ENCODE measurements around the gene DDX27. TPM values are rescaled to one million over a fixed set of nuclear protein-coding genes. Genes with fewer than 3 reads are reported as not detected.
A peak's percentile ranks its signal among the peaks of the same experiment; 100 is the strongest.

DDX27 gene
- total RNA-seq, 1 donor from 2014 or later, result 37.9 TPM

DNA sequence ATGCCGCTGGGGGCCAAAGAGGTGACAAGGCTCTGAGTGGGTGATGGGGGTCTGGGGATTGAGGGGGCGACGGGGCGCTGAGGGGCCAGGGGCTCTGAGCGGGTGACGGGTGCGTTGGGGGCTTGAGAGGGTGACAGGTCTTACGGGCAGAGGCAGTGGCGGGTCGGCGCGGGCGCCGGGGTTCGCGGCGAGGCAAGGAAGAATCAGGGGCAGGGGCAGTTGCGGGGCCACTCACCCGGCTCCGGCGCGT, 58.5 kb downstream of the DDX27 start:
- no peak for DNase-seq (ENCODE audit: low spot score in 2 of 2, unreplicated experiment in 2 of 2)
- H3K27ac Mint-ChIP-seq, result peak overlapping the region; percentile 82
- peak overlapping the region; percentile 95 for H3K4me3 Mint-ChIP-seq
- TF ChIP-seq, protein P1, sequence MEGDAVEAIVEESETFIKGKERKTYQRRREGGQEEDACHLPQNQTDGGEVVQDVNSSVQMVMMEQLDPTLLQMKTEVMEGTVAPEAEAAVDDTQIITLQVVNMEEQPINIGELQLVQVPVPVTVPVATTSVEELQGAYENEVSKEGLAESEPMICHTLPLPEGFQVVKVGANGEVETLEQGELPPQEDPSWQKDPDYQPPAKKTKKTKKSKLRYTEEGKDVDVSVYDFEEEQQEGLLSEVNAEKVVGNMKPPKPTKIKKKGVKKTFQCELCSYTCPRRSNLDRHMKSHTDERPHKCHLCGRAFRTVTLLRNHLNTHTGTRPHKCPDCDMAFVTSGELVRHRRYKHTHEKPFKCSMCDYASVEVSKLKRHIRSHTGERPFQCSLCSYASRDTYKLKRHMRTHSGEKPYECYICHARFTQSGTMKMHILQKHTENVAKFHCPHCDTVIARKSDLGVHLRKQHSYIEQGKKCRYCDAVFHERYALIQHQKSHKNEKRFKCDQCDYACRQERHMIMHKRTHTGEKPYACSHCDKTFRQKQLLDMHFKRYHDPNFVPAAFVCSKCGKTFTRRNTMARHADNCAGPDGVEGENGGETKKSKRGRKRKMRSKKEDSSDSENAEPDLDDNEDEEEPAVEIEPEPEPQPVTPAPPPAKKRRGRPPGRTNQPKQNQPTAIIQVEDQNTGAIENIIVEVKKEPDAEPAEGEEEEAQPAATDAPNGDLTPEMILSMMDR (IDR thresholded peaks at IDR 0.05; ENCODE audit: unreplicated experiment), result no peak
- peaks cover 20% of the 10 kb centered on the region for H3K9me3 Mint-ChIP-seq
- H3K36me3 Mint-ChIP-seq, result peaks cover 47% of the 10 kb centered on the region
- H3K27me3 Mint-ChIP-seq (ENCODE audit: low read depth), result no peaks in the 10 kb centered on the region
- peaks cover 56% of the 10 kb centered on the region for H3K4me1 Mint-ChIP-seq

DNA sequence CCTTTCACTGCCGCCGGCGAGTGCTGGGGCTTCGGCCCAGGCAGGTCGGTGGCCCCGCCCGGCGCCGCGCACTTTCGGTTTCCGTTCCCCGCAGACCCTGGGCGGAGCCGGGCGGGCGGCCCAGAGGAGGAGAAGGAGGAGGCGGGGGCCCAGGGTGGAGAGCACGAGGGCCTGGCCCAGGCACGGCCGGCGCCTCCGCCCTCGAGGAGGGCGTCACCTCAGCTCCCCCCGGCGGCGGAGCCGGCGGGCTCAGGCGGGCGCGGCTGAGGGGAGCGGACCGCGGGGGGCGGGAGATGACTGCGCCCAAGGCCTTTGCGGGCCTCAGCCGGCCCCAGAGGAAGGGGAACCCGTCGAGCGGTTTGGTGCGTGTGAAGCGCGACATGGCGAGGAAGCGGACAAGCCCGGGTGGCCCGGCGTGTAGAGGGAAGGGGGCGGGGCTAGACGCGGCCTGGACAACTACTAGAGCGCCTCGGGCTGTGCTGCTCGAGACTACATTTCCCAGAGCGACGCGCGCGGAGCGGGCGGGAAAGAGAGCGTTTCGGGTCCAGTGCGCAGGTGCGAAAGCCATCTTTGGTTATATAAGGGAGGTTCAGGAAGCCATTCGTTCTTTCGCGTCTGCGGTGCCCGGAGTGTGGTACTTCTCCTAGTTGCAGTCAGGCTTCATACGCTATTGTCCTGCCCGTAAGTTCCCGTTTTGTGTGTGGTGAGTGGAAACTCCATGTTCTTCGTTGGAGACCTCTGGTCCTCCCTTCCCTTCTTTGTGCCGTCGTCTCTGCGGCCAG, 59.0 kb downstream of the DDX27 start, which contains the start of gene ZNFX1:
Gene ZNFX1 (minus strand): TSS at position 22 of the 782 bp plus-strand sequence. CDS start 2,218 bp downstream, outside the sequence.
- DNase-seq (ENCODE audit: low spot score in 2 of 2, unreplicated experiment in 2 of 2), result peak; percentile 96 to 98
- Mint-ChIP-seq H3K4me3 (peak within 1 kb of the TSS; percentile 95), H3K27me3 (ENCODE audit: low read depth) (no peaks in the 10 kb centered on the region), H3K27ac (peak within 1 kb of the TSS; percentile 98), H3K36me3 (peaks cover 51% of the 10 kb centered on the region), H3K4me1 (peaks cover 61% of the 10 kb centered on the region), H3K9me3 (peaks cover 25% of the 10 kb centered on the region)
- TF ChIP-seq, protein P1 (IDR thresholded peaks at IDR 0.05; ENCODE audit: unreplicated experiment), result no peak

DNA sequence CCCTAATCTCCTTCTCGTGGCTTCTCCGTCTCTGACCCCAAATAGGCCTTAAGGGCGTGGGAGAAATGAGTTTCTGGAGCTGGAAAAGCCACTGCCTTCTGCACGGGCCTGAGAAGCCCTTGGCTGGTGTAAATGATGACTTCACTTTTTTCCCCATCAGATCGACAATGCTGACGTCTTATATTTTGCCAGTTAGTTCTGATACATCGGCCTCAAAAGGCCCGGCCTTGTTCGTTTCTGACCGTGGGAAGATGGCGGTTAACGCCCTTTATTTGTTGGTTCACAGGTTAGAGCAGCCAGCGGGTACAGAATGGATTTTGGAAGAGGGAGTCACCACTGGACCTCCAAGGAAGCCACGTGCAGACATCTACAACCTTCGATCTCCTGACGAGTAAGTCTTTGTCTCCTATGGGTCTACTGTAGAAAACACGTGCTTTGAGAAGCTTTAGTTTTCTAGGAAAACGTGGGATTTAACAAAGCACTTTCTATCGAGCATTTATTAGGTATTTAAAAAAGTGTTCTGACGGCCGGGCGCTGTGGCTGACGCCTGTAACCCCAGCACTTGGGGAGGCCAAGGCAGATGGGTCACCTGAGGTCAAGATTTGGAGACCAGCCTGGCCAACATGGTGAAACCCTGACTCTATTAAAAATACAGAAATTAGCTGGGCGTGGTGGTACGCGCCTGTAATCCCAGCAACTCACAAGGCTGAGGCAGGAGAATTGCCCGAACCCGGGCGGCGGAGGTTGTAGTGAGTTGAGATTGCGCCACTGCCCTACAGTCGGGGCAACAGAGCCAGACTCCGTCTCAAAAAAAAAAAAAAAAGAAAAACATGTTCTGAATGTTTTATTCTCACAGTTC, 59.8 kb downstream of the DDX27 start:
- peaks cover 33% of the 10 kb centered on the region for H3K9me3 Mint-ChIP-seq
- no peak for DNase-seq (ENCODE audit: low spot score in 2 of 2, unreplicated experiment in 2 of 2)
- peak overlapping the region; percentile 98 for H3K27ac Mint-ChIP-seq
- peaks cover 59% of the 10 kb centered on the region for H3K36me3 Mint-ChIP-seq
- H3K4me3 Mint-ChIP-seq, result peak overlapping the region; percentile 95
- peaks cover 67% of the 10 kb centered on the region for H3K4me1 Mint-ChIP-seq
- TF ChIP-seq, protein P1 (IDR thresholded peaks at IDR 0.05; ENCODE audit: unreplicated experiment), result no peak
- H3K27me3 Mint-ChIP-seq (ENCODE audit: low read depth), result no peaks in the 10 kb centered on the region

DNA sequence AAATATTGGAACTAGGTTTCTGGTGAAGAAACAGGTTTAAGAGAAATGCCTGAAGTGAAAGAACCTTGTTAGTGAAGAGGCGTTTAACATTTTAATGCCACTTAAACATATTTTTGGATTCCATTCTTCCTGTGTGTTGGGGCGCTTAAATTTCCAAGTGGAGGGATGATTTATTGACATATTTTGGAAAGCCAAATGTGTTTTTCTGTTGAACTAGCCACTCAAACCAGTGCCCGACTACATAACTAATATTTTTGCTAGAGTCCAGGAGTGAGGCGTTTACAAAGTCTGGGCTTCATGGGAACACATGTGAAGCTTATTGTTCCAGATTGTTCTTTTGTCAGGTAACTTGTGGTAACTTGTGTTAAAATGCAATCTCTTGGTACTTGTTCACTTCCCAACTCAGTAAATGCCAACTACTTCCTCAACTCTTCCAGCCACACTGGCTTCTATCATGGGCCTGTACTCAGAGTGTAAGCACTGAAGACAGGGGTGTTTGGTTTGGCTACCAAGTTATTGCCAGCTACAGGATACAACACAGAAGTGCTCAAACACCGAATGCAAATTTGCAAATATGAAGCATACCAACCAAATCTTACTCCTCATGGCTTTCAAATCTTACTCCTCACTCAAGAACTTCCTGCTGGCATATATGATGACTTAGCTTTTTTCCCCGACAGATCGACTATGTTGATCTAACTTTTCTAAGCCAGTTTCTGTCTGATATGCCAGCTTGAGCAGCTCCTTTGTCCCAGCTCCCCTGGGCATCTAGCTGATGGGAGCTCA, 60.7 kb downstream of the DDX27 start:
- no peak for DNase-seq (ENCODE audit: low spot score in 2 of 2, unreplicated experiment in 2 of 2)
- peaks cover 67% of the 10 kb centered on the region for H3K36me3 Mint-ChIP-seq
- no peaks in the 10 kb centered on the region for H3K27me3 Mint-ChIP-seq (ENCODE audit: low read depth)
- TF ChIP-seq, protein P1 (IDR thresholded peaks at IDR 0.05; ENCODE audit: unreplicated experiment), result no peak
- peaks cover 39% of the 10 kb centered on the region for H3K9me3 Mint-ChIP-seq
- peak overlapping the region; percentile 98 for H3K27ac Mint-ChIP-seq
- H3K4me3 Mint-ChIP-seq, result peak overlapping the region; percentile 95
- peaks cover 71% of the 10 kb centered on the region for H3K4me1 Mint-ChIP-seq

DNA sequence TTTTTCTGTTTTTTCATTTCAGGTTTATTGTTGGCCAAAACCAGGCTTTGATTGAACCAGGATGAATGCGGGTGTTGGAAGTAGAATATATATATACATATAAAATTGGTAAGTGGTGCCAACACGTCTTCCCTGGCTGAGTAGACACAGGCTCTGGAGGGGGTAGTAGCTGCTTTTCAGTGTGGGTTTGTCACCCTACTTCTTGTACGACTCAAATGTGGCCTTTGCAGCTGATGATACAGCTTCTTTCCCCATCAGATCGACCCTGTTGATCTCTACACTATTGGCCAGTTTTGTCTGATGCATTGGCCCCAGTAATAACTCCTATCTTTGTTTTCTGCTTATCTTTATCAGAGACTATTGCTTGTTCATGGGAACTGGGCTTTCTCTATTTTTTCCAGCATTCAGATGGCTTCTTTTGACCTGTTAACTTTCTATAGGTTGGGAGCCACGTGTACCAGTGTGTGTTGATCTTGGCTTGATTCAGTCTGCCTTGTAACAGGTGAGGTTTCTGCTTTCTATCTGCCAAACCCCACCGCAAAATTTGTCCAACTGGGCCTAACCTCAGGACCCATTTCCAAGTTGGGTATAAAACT, 61.3 kb downstream of the DDX27 start:
- peaks cover 45% of the 10 kb centered on the region for H3K9me3 Mint-ChIP-seq
- peaks cover 70% of the 10 kb centered on the region for H3K36me3 Mint-ChIP-seq
- H3K27ac Mint-ChIP-seq, result peak overlapping the region; percentile 98
- H3K4me3 Mint-ChIP-seq, result peak overlapping the region; percentile 95
- TF ChIP-seq, protein P1 (IDR thresholded peaks at IDR 0.05; ENCODE audit: unreplicated experiment), result no peak
- no peak for DNase-seq (ENCODE audit: low spot score in 2 of 2, unreplicated experiment in 2 of 2)
- peaks cover 75% of the 10 kb centered on the region for H3K4me1 Mint-ChIP-seq
- H3K27me3 Mint-ChIP-seq (ENCODE audit: low read depth), result no peaks in the 10 kb centered on the region

Measured in mesothelial cell of epicardium (in vitro differentiated cells).